ENCODE measurements around the gene CTF1. TPM values are rescaled to one million over a fixed set of nuclear protein-coding genes. Genes with fewer than 3 reads are reported as not detected.

The CTF1 gene
- total RNA-seq, 1 experiment from 2014 or later: 11.6 TPM

GRCh38 chr16:30903596-30903995 lies 7.2 kb downstream of the CTF1 start:
- H3K79me2 ChIP-seq (ENCODE audit: low read depth): no peaks in the 10 kb centered on the region
- no TSS peak for BruUV-seq (replicated peaks)
- no peaks in the 10 kb centered on the region for H3K9me3 ChIP-seq (ENCODE audit: insufficient read depth, low read depth)
- peaks cover 39% of the 10 kb centered on the region; the same call in 1 of the 2 replicates for H3F3A ChIP-seq (ENCODE audit: insufficient read depth, low read depth)
- intact Hi-C loops (cut with micrococcal nuclease; ENCODE audit: unreplicated experiment): loop anchor here (2.0 kb wide), 1 partner anchor 17 kb away; no protein-coding TSS in a partner anchor
- H4K20me1 ChIP-seq (ENCODE audit: insufficient read depth): no peaks in the 10 kb centered on the region
- no peaks in the 10 kb centered on the region for H3K36me3 ChIP-seq (ENCODE audit: low read depth)
- H3K9me2 ChIP-seq (ENCODE audit: insufficient read depth): no peaks in the 10 kb centered on the region
- H3K27ac ChIP-seq: no peak overlapping the region
- no peaks in the 10 kb centered on the region for H3K27me3 ChIP-seq (ENCODE audit: insufficient read depth, low read depth)
- TF ChIP-seq EZH2 (IDR thresholded peaks at IDR 0.05; ENCODE audit: low read depth) (no peak), CTCF (conservative IDR thresholded peaks at IDR 0.05) (no peak)
- POLR2A ChIA-PET (ENCODE audit: unreplicated experiment): no interaction called here
- no peak overlapping the region for H3K4me3 ChIP-seq
- H3K4me1 ChIP-seq (replicated peaks; ENCODE audit: insufficient read depth): 0 out of 2 replicates have a peak, but pooled peaks cover 12% of the 10 kb centered on the region
- H2AFZ ChIP-seq: no peak overlapping the region
- DNase-seq: no peak
- H3K4me2 ChIP-seq: no peak overlapping the region
- CTCF ChIA-PET: no interaction called here

GRCh38 chr16:30904114-30904780 lies 7.8 kb downstream of the CTF1 start:
- no peaks in the 10 kb centered on the region for H3K9me3 ChIP-seq (ENCODE audit: insufficient read depth, low read depth)
- H3K27me3 ChIP-seq (ENCODE audit: insufficient read depth, low read depth): no peaks in the 10 kb centered on the region
- no peak overlapping the region for H3K4me3 ChIP-seq
- DNase-seq: no peak
- H4K20me1 ChIP-seq (ENCODE audit: insufficient read depth): no peaks in the 10 kb centered on the region
- ChIA-PET CTCF (no interaction called here), POLR2A (ENCODE audit: unreplicated experiment) (interaction anchor here (0.7 kb wide), 1 partner anchor 31 kb away, joined by 7 read pairs; no protein-coding TSS in a partner anchor)
- intact Hi-C loops (cut with micrococcal nuclease; ENCODE audit: unreplicated experiment): no loop called here
- no peaks in the 10 kb centered on the region for H3K9me2 ChIP-seq (ENCODE audit: insufficient read depth)
- no peak overlapping the region for H3K4me2 ChIP-seq
- H2AFZ ChIP-seq: no peak overlapping the region
- no peaks in the 10 kb centered on the region for H3K36me3 ChIP-seq (ENCODE audit: low read depth)
- no TSS peak for BruUV-seq (replicated peaks)
- no peaks in the 10 kb centered on the region for H3K79me2 ChIP-seq (ENCODE audit: low read depth)
- 0 out of 2 replicates have a peak, but pooled peaks cover 12% of the 10 kb centered on the region for H3K4me1 ChIP-seq (replicated peaks; ENCODE audit: insufficient read depth)
- TF ChIP-seq CTCF (conservative IDR thresholded peaks at IDR 0.05): no peak
- no peak for TF ChIP-seq EZH2 (IDR thresholded peaks at IDR 0.05; ENCODE audit: low read depth)
- no peak overlapping the region for H3K27ac ChIP-seq
- peaks cover 39% of the 10 kb centered on the region; the same call in 1 of the 2 replicates for H3F3A ChIP-seq (ENCODE audit: insufficient read depth, low read depth)

- Histone ChIP-seq H3K9me2 (ENCODE audit: insufficient read depth) (no peaks in the 10 kb centered on the region), H3K4me2 (no peak overlapping the region), H3K4me1 (replicated peaks; ENCODE audit: insufficient read depth) (0 out of 2 replicates have a peak, but pooled peaks cover 6% of the 10 kb centered on the region), H2AFZ (no peak overlapping the region), H3F3A (ENCODE audit: insufficient read depth, low read depth) (peaks cover 31% of the 10 kb centered on the region; the same call in 1 of the 2 replicates), H3K9me3 (ENCODE audit: insufficient read depth, low read depth) (no peaks in the 10 kb centered on the region), H3K79me2 (ENCODE audit: low read depth) (no peaks in the 10 kb centered on the region), H3K27ac (no peak overlapping the region), H3K36me3 (ENCODE audit: low read depth) (no peaks in the 10 kb centered on the region), H4K20me1 (ENCODE audit: insufficient read depth) (no peaks in the 10 kb centered on the region), H3K4me3 (no peak overlapping the region), H3K27me3 (ENCODE audit: insufficient read depth, low read depth) (no peaks in the 10 kb centered on the region)
- intact Hi-C loops (cut with micrococcal nuclease; ENCODE audit: unreplicated experiment): no loop called here
- TF ChIP-seq EZH2 (IDR thresholded peaks at IDR 0.05; ENCODE audit: low read depth) (no peak), CTCF (conservative IDR thresholded peaks at IDR 0.05) (no peak)
- ChIA-PET POLR2A (ENCODE audit: unreplicated experiment) (interaction anchor here (0.8 kb wide), 1 partner anchor 335 kb away, joined by 3 read pairs; the partner anchor contains the start of gene ZNF688), CTCF (no interaction called here)
- BruUV-seq (replicated peaks): no TSS peak
- no peak for DNase-seq
Measured at GRCh38 chr16:30907064-30907463, 10.7 kb downstream of the CTF1 start.
